Thyroid gland (tissue), 4 donors: Measurements from ENCODE around the gene STX10. TPM values are rescaled to one million over a fixed set of nuclear protein-coding genes. Genes with fewer than 3 reads are reported as not detected.

Source experiments
- DNase-seq, 2 donors: peaks; one replicate each; pipeline ENCODE4 v3.0.0-alpha.2; 2019
- H3K27ac ChIP-seq, 3 donors: fragments of 200-600 bp; sonication (generic); 1 replicate in 2 of 3; 2 replicates in 1 of 3; pipeline ENCODE4 v1.5.1; 2016 to 2019; ENCODE audit warnings: mild to moderate bottlenecking in 1 of 3, moderate library complexity in 1 of 3
- H3K27me3 ChIP-seq: fragments of 200-600 bp; sonication (generic); one replicate; pipeline ENCODE4 v1.5.1; 2019
- H3K36me3 ChIP-seq, 2 donors: fragments of 200-600 bp; sonication (generic); one replicate each; pipeline ENCODE4 v1.5.1; 2016 to 2019
- H3K4me1 ChIP-seq, 2 donors: fragments of 200-600 bp; sonication (generic); one replicate each; pipeline ENCODE4 v1.5.1; 2017 to 2019
- H3K4me3 ChIP-seq, 3 donors: fragments of 200-600 bp; sonication (generic); replicated peaks in 1 of 3; 1 replicate in 2 of 3; 2 replicates in 1 of 3; pipeline ENCODE4 v1.5.1; 2016; ENCODE audit warnings: mild to moderate bottlenecking in 1 of 3
- H3K9me3 ChIP-seq: fragments of 200-600 bp; sonication (generic); one replicate; pipeline ENCODE4 v1.5.1; 2017
- CTCF ChIP-seq, 6 experiments: fragments of 200-600 bp in 3 of 6; fragments of 450-650 bp in 3 of 6; sonication (generic) in 3 of 6; IDR thresholded peaks; one replicate each; pipeline ENCODE4 v1.5.1; 2016 to 2019; ENCODE audit warnings: antibody characterized with exemption in 6 of 6, mild to moderate bottlenecking in 2 of 6, inconsistent platforms in 1 of 6, moderate library complexity in 1 of 6
- POLR2A ChIP-seq, 2 donors: fragments of 450-650 bp; IDR thresholded peaks; one replicate each; pipeline ENCODE4 v1.6.1; 2017; ENCODE audit warnings: antibody characterized with exemption in 2 of 2, mild to moderate bottlenecking in 2 of 2, moderate library complexity in 1 of 2
- WGBS, 2 donors: methylation state at CpG; one replicate each; pipeline ENCODE4 v1.1.5; 2017; 5-methylcytosine and 5-hydroxymethylcytosine counted together
- intact Hi-C: fragments of 100-400 bp; cut with DNase I; formaldehyde crosslinking; loops from one replicate; pipeline ENCODE4 v1.15.1; 2023
- total RNA-seq, 4 donors: library from RNA; depleted of rRNA; stranded (reverse); fragments of >200 nt; gene quantifications; one replicate each; pipeline ENCODE4 v1.2.3, GENCODE V29; 2016

The STX10 gene
- total RNA-seq, 4 donors from 2014 or later = 39.2 to 91.9 (median 56.5) TPM

GRCh38 chr19:13135068-13136062, 14.8 kb downstream of the STX10 start:
- WGBS, 2 donors = 94 to 95% methylated on average over 17 to 32 of the region's 60 CpGs

GRCh38 chr19:13134626-13135025, 15.5 kb downstream of the STX10 start:
- peaks cover 8 to 22% of the 10 kb centered on the region in 2 donors for H3K4me1 ChIP-seq
- TF ChIP-seq CTCF (IDR thresholded peaks at IDR 0.05) (no peak), POLR2A (IDR thresholded peaks at IDR 0.05) (peak in 1 of 2 donors; percentile 33)
- H3K27me3 ChIP-seq = no peaks in the 10 kb centered on the region
- no peak overlapping the region for H3K4me3 ChIP-seq
- H3K27ac ChIP-seq = peak overlapping the region; percentile 66 to 78 (median 68)
- peaks cover 27 to 33% of the 10 kb centered on the region in 2 donors for H3K36me3 ChIP-seq
- H3K9me3 ChIP-seq = no peaks in the 10 kb centered on the region
- 58 to 64% methylated on average over 3 of the region's 3 CpGs for WGBS, 2 donors
- intact Hi-C loops = no loop called here
- peak; percentile 82 to 87 for DNase-seq

More at GRCh38 chr19:13135068-13136062, 14.8 kb downstream of the STX10 start:
- H3K4me1 ChIP-seq = peaks cover 8 to 22% of the 10 kb centered on the region in 2 donors
- peak overlapping the region; percentile 30 to 66 (median 51) for H3K27ac ChIP-seq
- H3K36me3 ChIP-seq = peaks cover 27 to 33% of the 10 kb centered on the region in 2 donors
- no peak overlapping the region for H3K4me3 ChIP-seq
- no peaks in the 10 kb centered on the region for H3K9me3 ChIP-seq
- TF ChIP-seq POLR2A (IDR thresholded peaks at IDR 0.05) (no peak), CTCF (IDR thresholded peaks at IDR 0.05) (no peak)
- peak; percentile 18 to 28 for DNase-seq
- H3K27me3 ChIP-seq = no peaks in the 10 kb centered on the region
- intact Hi-C loops = no loop called here

GRCh38 chr19:13133241-13133870, 16.8 kb downstream of the STX10 start:
- peaks cover 22 to 29% of the 10 kb centered on the region in 2 donors for H3K36me3 ChIP-seq
- 83 to 84% methylated on average over 12 of the region's 12 CpGs for whole genome bisulfite sequencing, 2 donors
- intact Hi-C loops = no loop called here
- H3K4me1 ChIP-seq = peaks cover 8 to 22% of the 10 kb centered on the region in 2 donors
- H3K4me3 ChIP-seq = no peak overlapping the region
- H3K9me3 ChIP-seq = no peaks in the 10 kb centered on the region
- peak overlapping the region in 2 of 3 donors; percentile 68 to 78 for H3K27ac ChIP-seq
- H3K27me3 ChIP-seq = no peaks in the 10 kb centered on the region
- DNase-seq = no peak
- no peak for TF ChIP-seq CTCF (IDR thresholded peaks at IDR 0.05)
- TF ChIP-seq POLR2A (IDR thresholded peaks at IDR 0.05) = no peak

- no peaks in the 10 kb centered on the region for H3K27me3 ChIP-seq
- H3K4me1 ChIP-seq = peaks cover 8 to 22% of the 10 kb centered on the region in 2 donors
- H3K27ac ChIP-seq = peak overlapping the region in 1 of 3 donors; percentile 78
- no peak overlapping the region for H3K4me3 ChIP-seq
- WGBS, 2 donors = 75 to 82% methylated on average over 8 of the region's 8 CpGs
- no peaks in the 10 kb centered on the region for H3K9me3 ChIP-seq
- peak; percentile 20 to 23 for DNase-seq
- no peak for TF ChIP-seq POLR2A (IDR thresholded peaks at IDR 0.05)
- no peak for TF ChIP-seq CTCF (IDR thresholded peaks at IDR 0.05)
- peaks cover 16 to 21% of the 10 kb centered on the region in 2 donors for H3K36me3 ChIP-seq
- intact Hi-C loops = no loop called here
Measured at GRCh38 chr19:13132471-13133180, 17.5 kb downstream of the STX10 start.
